B cell (primary cell): ENCODE results near the gene ARPC1A. TPM values are rescaled to one million over a fixed set of nuclear protein-coding genes. Genes with fewer than 3 reads are reported as not detected.

Experiments used
- ATAC-seq: fragments of 200-7000 bp; cut with Tn5 transposase; one replicate; pipeline ENCODE4 v1.10.0; 2021; ENCODE audit warnings: low read depth, mild to moderate bottlenecking, moderate number of reproducible peaks, moderate library complexity
- CTCF ChIA-PET: fragments of 350-600 bp; sonication (Branson Sonifier 250); formaldehyde crosslinking; loops from one replicate; lab custom pipeline; 2021; ENCODE audit warnings: antibody characterized with exemption, inconsistent platforms; lab: Charles Lee
- POLR2A ChIA-PET: fragments of 350-600 bp; sonication (Branson Sonifier 250); formaldehyde crosslinking; loops from one replicate; lab custom pipeline; 2021; ENCODE audit warnings: antibody characterized with exemption; lab: Charles Lee
- DNase-seq: peaks from one replicate; pipeline ENCODE4 v3.0.0; 2013
- H2AFZ ChIP-seq: 2 replicates; pipeline ENCODE4 v1.6.1; 2012; ENCODE audit warnings: mild to moderate bottlenecking, low read depth, low read length; ENCODE audit not compliant: insufficient read depth, poor library complexity, severe bottlenecking
- H3K27ac ChIP-seq, 2 donors: 1 replicate in 1 of 2; 2 replicates in 1 of 2; pipeline ENCODE4 v1.5.1; 2012 to 2013; ENCODE audit warnings: low read length in 2 of 2, mild to moderate bottlenecking in 2 of 2, moderate library complexity in 1 of 2
- H3K27me3 ChIP-seq, 4 experiments: fragments of 200-600 bp in 1 of 4; sonication (generic) in 1 of 4; replicated peaks in 1 of 4; 1 replicate in 2 of 4; 2 replicates in 2 of 4; pipeline versions ENCODE4 v1.6.1 to v1.7.0; 2013 to 2016; ENCODE audit warnings: low read length in 3 of 4, mild to moderate bottlenecking in 2 of 4, mixed read lengths in 1 of 4, moderate library complexity in 1 of 4; ENCODE audit not compliant: insufficient read depth in 4 of 4, control insufficient read depth in 3 of 4; ENCODE audit errors: control extremely low read depth in 1 of 4
- H3K36me3 ChIP-seq, 2 experiments: replicated peaks in 1 of 2; 1 replicate in 1 of 2; 2 replicates in 1 of 2; pipeline versions ENCODE4 v1.6.1 to v1.7.1; 2013; ENCODE audit warnings: low read length in 1 of 2; ENCODE audit not compliant: insufficient read depth in 2 of 2, control insufficient read depth in 1 of 2; ENCODE audit errors: control extremely low read depth in 1 of 2, extremely low read depth in 1 of 2
- H3K4me1 ChIP-seq, 2 donors: fragments of 200-600 bp in 1 of 2; sonication (generic) in 1 of 2; 1 replicate in 1 of 2; 2 replicates in 1 of 2; pipeline versions ENCODE4 v1.5.1 to v1.6.1; 2013 to 2017; ENCODE audit warnings: low read length in 2 of 2; ENCODE audit not compliant: control insufficient read depth in 2 of 2, insufficient read depth in 2 of 2
- H3K4me2 ChIP-seq: replicated peaks from 2 replicates; pipeline ENCODE3; 2012; ENCODE audit warnings: mild to moderate bottlenecking, low read depth, low read length; ENCODE audit not compliant: poor library complexity, severe bottlenecking
- H3K4me3 ChIP-seq, 5 experiments: fragments of 200-600 bp in 1 of 5; sonication (generic) in 1 of 5; 1 replicate in 3 of 5; 2 replicates in 2 of 5; pipeline versions ENCODE4 v1.5.1 to v1.7.0; 2011 to 2016; ENCODE audit warnings: low read length in 4 of 5, mild to moderate bottlenecking in 4 of 5, low read depth in 2 of 5, control low read depth in 1 of 5, moderate library complexity in 1 of 5; ENCODE audit not compliant: insufficient read depth in 1 of 5; ENCODE audit errors: control extremely low read depth in 1 of 5, extremely low read depth in 1 of 5
- H3K79me2 ChIP-seq: fragments of 200-600 bp; sonication (generic); one replicate; pipeline ENCODE4 v1.6.0; 2016; ENCODE audit warnings: low read length; ENCODE audit not compliant: control insufficient read depth, insufficient read depth
- H3K9ac ChIP-seq: fragments of 200-600 bp; sonication (generic); 2 replicates; pipeline ENCODE4 v1.6.1; 2017; ENCODE audit warnings: mild to moderate bottlenecking, low read length, moderate library complexity
- H3K9me3 ChIP-seq, 3 donors: one replicate each; pipeline versions ENCODE4 v1.6.1 to v1.7.1; 2013; ENCODE audit warnings: low read length in 2 of 3; ENCODE audit not compliant: control insufficient read depth in 2 of 3, insufficient read depth in 1 of 3; ENCODE audit errors: control extremely low read depth in 1 of 3
- H4K20me1 ChIP-seq: 2 replicates; pipeline ENCODE4 v1.6.0; 2012; ENCODE audit warnings: mild to moderate bottlenecking, low read length; ENCODE audit not compliant: insufficient read depth, control insufficient read depth, poor library complexity, severe bottlenecking
- H3K27ac Mint-ChIP-seq: one replicate; pipeline ENCODE4 v1.8.0; 2021; ENCODE audit warnings: mixed read lengths
- H3K27me3 Mint-ChIP-seq: one replicate; pipeline ENCODE4 v1.8.0; 2021; ENCODE audit warnings: mixed read lengths
- H3K4me1 Mint-ChIP-seq: one replicate; pipeline ENCODE4 v1.8.0; 2021; ENCODE audit warnings: mixed read lengths
- H3K4me3 Mint-ChIP-seq: one replicate; pipeline ENCODE4 v1.8.0; 2021; ENCODE audit warnings: mixed read lengths
- H3K9me3 Mint-ChIP-seq: one replicate; pipeline ENCODE4 v1.8.0; 2022; ENCODE audit warnings: mixed read lengths; ENCODE audit not compliant: insufficient read depth
- CTCF ChIP-seq: fragments of 200-600 bp; IDR thresholded peaks from one replicate; pipeline ENCODE4 v1.8.0; 2022; ENCODE audit warnings: antibody characterized with exemption, mild to moderate bottlenecking
- EZH2 ChIP-seq: IDR thresholded peaks from 2 replicates; pipeline ENCODE4 v1.6.1; 2012; ENCODE audit warnings: borderline replicate concordance, low read depth, mild to moderate bottlenecking, moderate library complexity, low read length; ENCODE audit not compliant: insufficient read depth, poor library complexity, severe bottlenecking
- WGBS: methylation state at CpG from one replicate; pipeline ENCODE4 v1.1.5; 2013; ENCODE audit warnings: missing lambda C conversion rate; ENCODE audit not compliant: insufficient coverage; 5-methylcytosine and 5-hydroxymethylcytosine counted together
- intact Hi-C: fragments of 100-400 bp; cut with micrococcal nuclease; formaldehyde crosslinking; loops from one replicate; pipeline ENCODE4 v1.10.0; 2022
- polyA plus RNA-seq: library from polyadenylated mRNA; depleted of rRNA; stranded (reverse); fragments of >200 nt; gene quantifications from 2 replicates; pipeline ENCODE4 v1.2.3, GENCODE V29; 2012
- total RNA-seq, 2 donors: library from RNA; stranded (reverse); fragments of 120-200 nt in 1 of 2; gene quantifications; 1 replicate in 1 of 2; 2 replicates in 1 of 2; pipeline versions ENCODE4 v1.2.3 to v1.2.4, GENCODE V29; 2013 to 2022

Gene ARPC1A
- total and polyA plus RNA-seq, 2 donors (not counting 1 experiment from before 2014, with no cell fraction given), result 41.7 to 45.5 TPM

- DNase-seq (no peak), ATAC-seq (no peak)
- WGBS, result 93% methylated on average over 12 of the region's 14 CpGs
- H3K4me1 Mint-ChIP-seq, result peaks cover 22% of the 10 kb centered on the region
- Histone ChIP-seq H3K4me1 (peaks cover 12 to 20% of the 10 kb centered on the region in 2 donors), H3K79me2 (peaks cover 22% of the 10 kb centered on the region), H3K4me2 (no peak overlapping the region), H3K9ac (no peak overlapping the region), H2AFZ (no peak overlapping the region), H3K9me3 (no peaks in the 10 kb centered on the region), H3K27ac (no peak overlapping the region), H3K36me3 (peaks cover 4 to 73% of the 10 kb centered on the region in 2 experiments), H3K27me3 (no peaks in the 10 kb centered on the region), H4K20me1 (peaks cover 96% of the 10 kb centered on the region), H3K4me3 (no peak overlapping the region)
- no peaks in the 10 kb centered on the region for H3K9me3 Mint-ChIP-seq
- peak overlapping the region; percentile 32 for H3K27ac Mint-ChIP-seq
- POLR2A ChIA-PET, result no interaction called here
- CTCF ChIA-PET, result no interaction called here
- no peak overlapping the region for H3K4me3 Mint-ChIP-seq
- no peak for TF ChIP-seq EZH2
- no peak for TF ChIP-seq CTCF
- no peaks in the 10 kb centered on the region for H3K27me3 Mint-ChIP-seq
- intact Hi-C loops, result no loop called here
Observed at GRCh38 chr7:99395616-99396327, 70.1 kb downstream of the ARPC1A start.
